Glomerular visceral epithelial cell (primary cell): ENCODE measurements around the gene DPAGT1.
"Not testable (repeated sequence)": the region's sequence is repeated elsewhere in the genome, so short reads cannot be mapped to it uniquely, and the experiment has no call there.

ENCODE experiments used
- DNase-seq: peaks from one replicate; pipeline ENCODE4 v3.0.0-alpha.2; 2016; ENCODE audit errors: extremely low spot score

DPAGT1 gene

DNA sequence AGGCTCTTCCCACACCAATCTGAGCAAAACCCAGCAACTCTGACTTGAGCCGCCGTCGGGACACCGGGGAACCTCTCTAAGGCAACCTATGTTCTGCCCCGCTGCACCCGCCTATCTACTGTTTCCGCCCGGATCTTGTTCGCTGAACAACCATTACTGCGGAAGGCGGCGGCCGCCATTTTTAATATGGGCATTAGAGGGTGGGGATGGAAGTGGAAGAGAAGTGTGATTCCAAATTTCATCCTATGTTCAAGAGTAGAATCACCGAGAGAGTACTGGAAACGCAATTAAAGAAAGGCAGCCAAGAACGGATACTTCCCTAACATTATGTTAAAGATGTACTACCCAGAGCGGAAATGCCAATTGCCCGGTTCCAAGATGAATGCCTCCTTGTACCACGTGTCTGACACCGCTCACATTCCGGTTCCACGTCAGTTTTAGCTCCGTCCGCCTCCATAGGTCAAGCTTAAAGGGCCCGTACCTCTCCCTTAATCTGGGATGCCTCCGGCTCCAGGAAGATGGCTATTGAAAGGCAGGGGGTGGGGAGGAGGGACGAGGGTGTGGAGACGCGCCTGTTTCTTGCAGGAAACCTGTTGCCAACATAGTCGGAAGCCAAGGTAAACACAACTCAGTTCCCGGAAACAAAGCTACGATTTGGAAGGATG, at the start of gene DPAGT1:
Gene DPAGT1 (minus strand): TSS at position 95 of the 665 bp plus-strand sequence. CDS start 198 bp downstream, outside the sequence.
- DNase-seq = peak; percentile 94

DNA sequence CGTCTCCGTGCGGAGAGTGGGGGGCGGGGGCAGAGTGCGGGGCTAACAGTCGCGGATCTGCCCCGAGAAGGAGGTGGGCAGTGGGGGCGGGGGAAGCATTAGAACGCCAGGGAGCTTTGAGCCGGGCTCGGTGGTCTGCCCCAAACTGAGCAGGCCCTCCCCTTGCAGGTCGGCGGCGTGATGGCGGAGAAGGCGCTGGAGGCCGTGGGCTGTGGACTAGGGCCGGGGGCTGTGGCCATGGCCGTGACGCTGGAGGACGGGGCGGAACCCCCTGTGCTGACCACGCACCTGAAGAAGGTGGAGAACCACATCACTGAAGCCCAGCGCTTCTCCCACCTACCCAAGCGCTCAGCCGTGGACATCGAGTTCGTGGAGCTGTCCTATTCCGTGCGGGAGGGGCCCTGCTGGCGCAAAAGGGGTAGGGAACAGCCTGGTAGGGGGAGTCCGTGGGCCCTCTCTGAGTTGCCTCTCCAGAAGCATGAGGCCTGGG, 48.2 kb upstream of the DPAGT1 start:
- DNase-seq = no peak

- no peak for DNase-seq
These were observed 47.5 kb upstream of the DPAGT1 start, which contains the start of gene ABCG4 for GRCh38 chr11:119149018-119149785. Gene ABCG4 (plus strand): TSS chr11:119149052. CDS start chr11:119149966, 914 bp downstream.

DNA sequence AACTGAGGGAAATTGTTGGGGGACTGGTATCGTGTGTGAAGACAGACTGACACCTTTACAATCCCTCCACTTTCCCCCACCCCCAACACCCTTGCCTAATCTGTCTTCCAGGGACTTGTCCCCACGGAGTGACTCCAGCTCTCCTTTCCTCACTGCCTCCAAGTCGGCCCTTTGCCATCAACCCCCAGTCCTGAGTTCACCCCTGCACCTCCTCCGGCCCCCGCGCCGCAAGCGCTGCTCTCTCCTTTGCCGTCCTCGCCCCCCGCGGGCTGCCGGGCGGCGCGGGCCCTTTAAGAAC, 47.0 kb upstream of the DPAGT1 start:
- no peak for DNase-seq

GRCh38 chr11:119147604-119148333, 46.1 kb upstream of the DPAGT1 start:
- DNase-seq = no peak

DNA sequence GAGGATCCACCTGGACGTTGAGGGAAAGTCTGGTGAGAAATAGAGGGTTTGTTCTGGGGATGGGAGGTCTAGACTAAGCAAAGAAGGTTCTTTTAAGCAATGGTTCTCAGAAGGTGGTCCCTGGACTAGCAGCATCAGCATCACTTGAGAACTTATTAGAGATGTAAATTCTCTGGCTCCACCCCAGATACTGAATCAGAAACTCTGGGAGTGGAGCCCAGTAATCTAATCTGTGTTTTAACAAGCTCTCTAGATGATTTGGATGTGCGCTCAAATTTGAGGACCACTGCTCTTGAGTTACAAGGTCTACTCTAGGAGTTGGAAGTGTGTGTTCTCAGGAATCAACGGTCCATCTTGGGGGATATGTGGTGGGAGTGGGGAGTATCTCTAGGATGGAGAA, 43.9 kb upstream of the DPAGT1 start:
- DNase-seq = no peak

DNA sequence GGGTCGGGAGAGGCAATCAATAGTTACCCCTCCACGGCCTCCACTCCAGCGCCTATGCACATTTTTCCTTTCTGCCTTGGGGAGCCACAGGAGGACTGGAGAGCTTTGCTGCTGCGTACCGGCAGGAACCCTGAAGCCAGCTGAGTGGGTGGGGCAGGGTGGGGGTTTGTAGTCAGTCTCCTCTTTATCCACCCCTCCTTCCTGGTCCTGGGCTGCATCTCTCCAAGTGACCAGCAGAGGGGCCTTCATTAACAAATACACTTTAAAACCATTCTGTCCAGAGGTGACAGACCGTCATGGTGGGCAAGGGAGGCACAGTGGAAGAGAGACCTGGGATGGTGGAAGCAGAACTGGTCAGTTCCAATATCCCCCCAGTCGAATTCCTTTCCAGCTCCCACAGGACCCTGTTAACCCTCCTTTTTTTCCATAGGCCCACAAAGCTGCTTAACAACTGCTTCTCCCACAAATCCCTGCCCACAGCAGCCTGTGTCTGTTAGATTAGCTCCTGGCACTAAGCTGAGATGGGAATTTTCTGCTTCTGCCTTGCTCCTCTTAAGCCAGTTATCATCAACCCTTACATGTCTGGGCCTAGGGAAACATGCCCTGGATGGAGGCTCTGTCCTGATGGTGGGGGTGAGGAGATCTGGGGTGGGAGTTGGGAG, 43.3 kb upstream of the DPAGT1 start:
- DNase-seq = peak; percentile 76

- DNase-seq = not testable (repeated sequence)
These were observed 37.6 kb upstream of the DPAGT1 start for GRCh38 chr11:119139276-119139675.

DNA sequence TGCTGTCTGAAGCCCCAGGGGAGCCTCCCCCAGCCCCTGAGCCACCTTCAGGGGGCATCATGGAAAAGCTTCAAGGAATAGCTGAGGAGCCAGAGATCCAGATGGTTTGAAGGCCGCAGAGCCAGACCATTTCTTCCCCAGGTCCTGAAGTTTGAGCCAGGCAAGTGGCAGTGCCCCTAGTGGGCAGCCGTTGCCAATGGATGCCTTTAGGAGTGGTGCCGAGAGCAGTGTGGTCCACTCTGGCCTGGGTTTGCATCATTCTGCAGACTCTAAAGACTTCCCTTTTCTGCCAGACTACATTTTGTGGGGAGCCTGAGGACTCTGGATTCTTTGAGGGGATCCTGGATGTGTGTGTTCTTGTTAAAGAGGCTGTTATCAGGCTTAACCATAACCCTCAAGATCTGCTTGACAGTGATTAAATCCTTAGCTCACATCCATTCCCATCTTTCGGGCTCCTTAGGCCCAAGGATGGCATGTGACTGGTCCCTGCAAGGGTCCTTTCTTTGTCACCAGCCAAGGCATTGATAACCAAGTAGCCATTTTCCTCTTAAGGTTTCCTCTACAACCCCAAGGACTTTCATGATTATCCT, 32.8 kb upstream of the DPAGT1 start:
- no peak for DNase-seq

GRCh38 chr11:119130662-119131061, 29.0 kb upstream of the DPAGT1 start:
- DNase-seq = peak; percentile 21

DNA sequence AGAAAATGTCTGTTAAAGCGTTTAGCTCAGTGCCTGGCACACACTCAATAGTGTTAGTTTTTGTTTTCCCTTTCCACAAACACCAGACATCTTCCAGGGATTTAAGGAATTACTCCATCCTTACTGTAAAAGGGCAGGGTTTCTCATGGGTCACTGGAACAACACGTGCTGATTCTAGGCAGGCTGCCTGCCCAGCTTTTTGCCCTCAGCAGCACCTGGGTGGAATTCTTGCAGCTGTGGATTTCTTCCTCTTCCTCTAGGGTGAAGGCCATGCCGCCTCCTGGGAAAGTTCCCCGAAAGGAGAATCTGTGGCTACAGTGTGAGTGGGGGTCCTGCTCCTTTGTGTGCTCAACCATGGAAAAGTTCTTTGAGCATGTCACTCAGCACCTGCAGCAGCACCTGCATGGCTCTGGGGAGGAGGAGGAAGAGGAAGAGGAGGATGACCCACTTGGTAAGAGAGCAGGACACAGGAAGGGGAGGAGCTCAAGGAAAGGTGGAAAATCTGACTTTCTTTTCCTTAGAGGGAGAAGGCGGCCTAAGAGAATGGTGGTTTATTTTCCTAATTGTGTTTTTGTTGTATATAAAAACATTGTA, 25.1 kb upstream of the DPAGT1 start:
- no peak for DNase-seq

GRCh38 chr11:119125821-119126220, 24.2 kb upstream of the DPAGT1 start:
- DNase-seq = no peak

DNA sequence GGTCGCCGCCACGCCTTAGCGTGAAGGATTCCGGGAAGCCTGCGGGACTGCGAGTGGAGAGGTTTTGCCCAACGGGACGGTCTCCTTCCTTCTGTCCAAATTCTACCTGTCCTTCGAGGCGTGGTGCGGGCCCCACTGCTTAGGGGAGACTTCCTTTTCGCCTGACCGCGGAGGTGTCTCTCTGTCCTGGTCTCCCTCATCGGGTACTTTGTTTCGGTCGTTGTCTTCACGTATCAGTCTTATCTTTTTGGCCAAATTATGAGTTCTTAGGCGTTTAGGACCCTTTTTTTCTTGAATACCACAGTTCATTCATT, 20.1 kb upstream of the DPAGT1 start:
- no peak for DNase-seq

DNA sequence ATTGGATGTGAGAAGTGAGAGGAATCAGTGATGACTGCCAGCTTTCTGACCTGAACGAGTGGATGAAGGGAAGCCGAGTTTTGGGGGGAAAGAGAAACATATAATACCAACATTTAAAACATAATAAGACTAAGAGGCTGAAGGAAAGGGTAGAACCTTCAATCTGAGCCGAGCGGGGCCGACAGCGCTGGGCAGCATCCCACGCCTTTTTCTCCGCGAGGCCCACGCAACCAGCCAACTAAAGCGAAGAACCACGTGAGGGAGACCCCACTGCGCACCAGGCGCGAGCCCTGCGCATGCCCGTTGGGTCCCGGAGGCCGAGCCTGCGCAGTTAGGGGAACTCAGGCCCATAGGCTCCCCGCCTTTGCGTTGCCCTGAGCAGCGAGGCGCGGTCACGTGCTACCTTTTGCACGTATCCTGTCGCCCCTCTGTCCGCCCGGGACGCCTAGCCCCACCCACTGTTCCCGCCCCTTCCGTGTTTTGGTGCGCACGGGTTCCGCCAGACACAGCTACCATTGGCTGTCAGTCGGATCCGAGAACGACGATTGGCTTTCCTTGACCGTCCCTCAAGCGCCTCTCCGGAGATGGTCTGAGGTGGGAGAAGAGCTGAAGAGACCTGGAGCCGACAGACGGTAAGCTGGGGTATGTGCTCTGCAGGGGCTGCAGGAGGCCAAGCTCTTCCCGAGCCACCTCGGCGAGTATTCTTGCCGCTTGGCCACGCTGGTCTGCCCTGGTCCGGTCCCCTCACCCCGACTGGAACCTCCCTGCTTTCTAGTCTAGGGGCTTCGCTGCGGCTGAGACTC, 19.6 kb upstream of the DPAGT1 start, which contains the start of gene HINFP:
Gene HINFP (plus strand): TSS at position 573 of the 803 bp plus-strand sequence. CDS start 5,365 bp downstream, outside the sequence.
- DNase-seq = peak; percentile 98

GRCh38 chr11:119120639-119121007, 19.0 kb upstream of the DPAGT1 start:
- DNase-seq = no peak

DNA sequence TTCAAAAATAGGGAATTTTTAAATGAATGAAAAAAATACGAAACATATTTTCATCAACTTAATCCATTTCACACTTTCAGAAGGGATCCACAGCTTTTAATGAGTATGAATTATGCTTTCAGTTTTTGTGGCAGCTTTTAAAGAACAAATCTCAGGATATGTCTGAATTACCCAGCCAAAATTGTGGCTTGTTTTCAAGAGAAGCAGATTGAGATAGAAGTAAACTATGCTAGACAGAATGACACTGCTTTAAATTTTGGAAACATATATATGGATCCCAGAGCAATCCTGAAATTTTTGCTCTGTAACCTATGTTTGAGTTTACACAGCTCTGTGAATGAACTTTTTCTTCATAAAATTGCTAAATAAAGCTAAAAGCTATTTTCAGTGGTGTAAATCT, 17.3 kb upstream of the DPAGT1 start:
- DNase-seq = no peak

DNA sequence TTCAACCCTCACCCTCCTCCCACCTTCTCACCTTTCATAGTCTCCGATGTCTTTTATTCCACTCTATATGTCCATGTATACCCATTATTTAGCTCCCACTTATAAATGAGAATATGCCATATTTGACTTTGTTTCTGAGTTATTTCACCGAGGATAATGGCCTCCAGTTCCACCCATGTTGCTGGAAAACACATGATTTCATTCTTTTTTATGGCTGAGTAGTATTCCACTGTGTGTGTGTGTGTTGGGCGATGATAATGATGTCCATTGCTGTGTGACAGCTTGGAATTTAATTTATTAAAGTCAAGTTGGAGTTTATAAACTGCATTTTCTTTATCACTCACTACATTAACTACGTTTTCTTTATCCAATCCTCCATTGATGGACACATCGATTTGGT, 16.6 kb upstream of the DPAGT1 start:
- no peak for DNase-seq

- no peak for DNase-seq
These were observed 15.5 kb upstream of the DPAGT1 start for GRCh38 chr11:119117004-119117706.

DNA sequence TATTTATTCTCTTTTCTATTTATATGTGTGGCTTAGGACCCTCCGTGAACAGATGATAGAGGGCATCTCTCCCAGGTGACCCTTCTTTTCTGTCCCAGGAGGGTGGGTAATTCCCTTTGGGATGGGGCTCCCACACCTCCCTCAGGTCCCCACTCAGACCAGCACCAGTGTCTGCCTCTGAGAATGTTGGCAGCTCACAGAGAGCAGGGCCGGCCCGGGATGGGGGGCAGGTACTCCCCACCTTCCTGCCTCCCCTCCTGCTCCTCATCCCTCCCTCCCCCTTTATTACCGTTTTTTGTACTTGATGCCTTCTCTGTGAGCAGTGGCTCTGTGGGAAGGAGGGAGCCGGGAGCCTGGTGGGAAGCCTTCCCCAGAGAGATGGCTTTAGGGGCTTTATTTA, 14.9 kb upstream of the DPAGT1 start:
- DNase-seq = no peak

DNA sequence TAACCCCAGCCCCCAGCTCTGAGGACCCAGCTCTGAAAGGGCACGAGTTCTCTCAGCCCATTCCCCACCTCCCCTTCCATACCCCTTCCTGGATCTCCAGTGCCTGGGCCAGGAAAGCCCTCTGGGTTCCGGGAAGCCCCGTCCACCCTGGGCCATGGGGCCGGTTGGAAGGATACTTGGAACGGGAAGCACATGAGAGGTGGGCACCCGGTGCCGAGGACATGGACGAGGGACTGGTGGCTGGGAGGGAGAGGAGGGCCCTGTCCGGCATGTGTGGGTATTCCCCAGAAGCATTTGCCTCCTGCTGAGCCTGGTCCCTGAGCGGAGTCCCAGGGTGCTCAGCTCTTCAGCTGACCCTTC, 14.6 kb upstream of the DPAGT1 start:
- DNase-seq = no peak
